Tibial nerve (tissue), 4 donors: Measurements from ENCODE around the gene BLOC1S1. TPM values are rescaled to one million over a fixed set of nuclear protein-coding genes. Genes with fewer than 3 reads are reported as not detected.
"Not testable (repeated sequence)": the region's sequence is repeated elsewhere in the genome, so short reads cannot be mapped to it uniquely, and the experiment has no call there.

Source experiments
- DNase-seq, 2 donors: peaks; one replicate each; pipeline ENCODE4 v3.0.0-alpha.2; 2019; ENCODE audit warnings: low spot score in 2 of 2
- H3K27ac ChIP-seq, 4 donors: fragments of 200-600 bp; sonication (generic) in 3 of 4; one replicate each; pipeline ENCODE4 v1.5.1; 2017 to 2019; ENCODE audit warnings: mild to moderate bottlenecking in 1 of 4
- H3K27me3 ChIP-seq, 2 donors: fragments of 200-600 bp; sonication (generic) in 1 of 2; one replicate each; pipeline versions ENCODE4 v1.5.1 to v1.6.0; 2017 to 2019
- H3K36me3 ChIP-seq, 3 donors: fragments of 200-600 bp; sonication (generic); one replicate each; pipeline ENCODE4 v1.5.1; 2018 to 2019
- H3K4me1 ChIP-seq, 4 donors: fragments of 200-600 bp; sonication (generic) in 3 of 4; one replicate each; pipeline ENCODE4 v1.5.1; 2017 to 2019
- H3K4me3 ChIP-seq, 4 donors: fragments of 200-600 bp; sonication (generic) in 3 of 4; one replicate each; pipeline ENCODE4 v1.5.1; 2017 to 2019; ENCODE audit warnings: mild to moderate bottlenecking in 1 of 4, moderate library complexity in 1 of 4
- H3K9me3 ChIP-seq, 4 donors: fragments of 200-600 bp; sonication (generic) in 3 of 4; one replicate each; pipeline ENCODE4 v1.5.1; 2017 to 2019
- EP300 ChIP-seq, 2 donors: sonication (generic); formaldehyde crosslinking; IDR thresholded peaks; one replicate each; pipeline ENCODE4 v1.6.1; 2017; ENCODE audit warnings: antibody characterized with exemption in 2 of 2, mild to moderate bottlenecking in 1 of 2
- POLR2A ChIP-seq, 2 donors: fragments of 450-650 bp; IDR thresholded peaks; one replicate each; pipeline ENCODE4 v1.6.1; 2017; ENCODE audit warnings: antibody characterized with exemption in 2 of 2, mild to moderate bottlenecking in 2 of 2, moderate library complexity in 2 of 2
- WGBS, 2 donors: methylation state at CpG; one replicate each; pipeline ENCODE4 v1.1.5; 2018; 5-methylcytosine and 5-hydroxymethylcytosine counted together
- total RNA-seq, 4 donors: library from RNA; depleted of rRNA; stranded (reverse); fragments of >200 nt; gene quantifications; one replicate each; pipeline ENCODE4 v1.1.0, GENCODE V29; 2016
- TF ChIP-seq, protein P1 (sequence below), 5 experiments: fragments of 200-600 bp in 3 of 5; fragments of 450-650 bp in 2 of 5; sonication (generic) in 3 of 5; IDR thresholded peaks; one replicate each; pipeline ENCODE4 v1.5.1; 2016 to 2019; ENCODE audit warnings: antibody characterized with exemption in 5 of 5, mild to moderate bottlenecking in 3 of 5, moderate library complexity in 2 of 5

Gene BLOC1S1
- total RNA-seq, 4 donors from 2014 or later = 212 to 322 (median 264) TPM

- TF ChIP-seq, protein P1, sequence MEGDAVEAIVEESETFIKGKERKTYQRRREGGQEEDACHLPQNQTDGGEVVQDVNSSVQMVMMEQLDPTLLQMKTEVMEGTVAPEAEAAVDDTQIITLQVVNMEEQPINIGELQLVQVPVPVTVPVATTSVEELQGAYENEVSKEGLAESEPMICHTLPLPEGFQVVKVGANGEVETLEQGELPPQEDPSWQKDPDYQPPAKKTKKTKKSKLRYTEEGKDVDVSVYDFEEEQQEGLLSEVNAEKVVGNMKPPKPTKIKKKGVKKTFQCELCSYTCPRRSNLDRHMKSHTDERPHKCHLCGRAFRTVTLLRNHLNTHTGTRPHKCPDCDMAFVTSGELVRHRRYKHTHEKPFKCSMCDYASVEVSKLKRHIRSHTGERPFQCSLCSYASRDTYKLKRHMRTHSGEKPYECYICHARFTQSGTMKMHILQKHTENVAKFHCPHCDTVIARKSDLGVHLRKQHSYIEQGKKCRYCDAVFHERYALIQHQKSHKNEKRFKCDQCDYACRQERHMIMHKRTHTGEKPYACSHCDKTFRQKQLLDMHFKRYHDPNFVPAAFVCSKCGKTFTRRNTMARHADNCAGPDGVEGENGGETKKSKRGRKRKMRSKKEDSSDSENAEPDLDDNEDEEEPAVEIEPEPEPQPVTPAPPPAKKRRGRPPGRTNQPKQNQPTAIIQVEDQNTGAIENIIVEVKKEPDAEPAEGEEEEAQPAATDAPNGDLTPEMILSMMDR (IDR thresholded peaks at IDR 0.05) = no peak
- TF ChIP-seq POLR2A (IDR thresholded peaks at IDR 0.05) = no peak
- TF ChIP-seq EP300 (IDR thresholded peaks at IDR 0.05) = no peak
- Histone ChIP-seq H3K27me3 (no peaks in the 10 kb centered on the region), H3K36me3 (peaks cover 0 to 36% (median 0%) of the 10 kb centered on the region in 3 donors), H3K4me3 (no peak overlapping the region), H3K27ac (peak overlapping the region in 1 of 4 donors; percentile 51), H3K4me1 (peaks cover 3 to 46% (median 23%) of the 10 kb centered on the region in 4 donors), H3K9me3 (no peaks in the 10 kb centered on the region)
- no peak for DNase-seq
These were observed 31.0 kb downstream of the BLOC1S1 start for GRCh38 chr12:55746913-55747231.

DNA sequence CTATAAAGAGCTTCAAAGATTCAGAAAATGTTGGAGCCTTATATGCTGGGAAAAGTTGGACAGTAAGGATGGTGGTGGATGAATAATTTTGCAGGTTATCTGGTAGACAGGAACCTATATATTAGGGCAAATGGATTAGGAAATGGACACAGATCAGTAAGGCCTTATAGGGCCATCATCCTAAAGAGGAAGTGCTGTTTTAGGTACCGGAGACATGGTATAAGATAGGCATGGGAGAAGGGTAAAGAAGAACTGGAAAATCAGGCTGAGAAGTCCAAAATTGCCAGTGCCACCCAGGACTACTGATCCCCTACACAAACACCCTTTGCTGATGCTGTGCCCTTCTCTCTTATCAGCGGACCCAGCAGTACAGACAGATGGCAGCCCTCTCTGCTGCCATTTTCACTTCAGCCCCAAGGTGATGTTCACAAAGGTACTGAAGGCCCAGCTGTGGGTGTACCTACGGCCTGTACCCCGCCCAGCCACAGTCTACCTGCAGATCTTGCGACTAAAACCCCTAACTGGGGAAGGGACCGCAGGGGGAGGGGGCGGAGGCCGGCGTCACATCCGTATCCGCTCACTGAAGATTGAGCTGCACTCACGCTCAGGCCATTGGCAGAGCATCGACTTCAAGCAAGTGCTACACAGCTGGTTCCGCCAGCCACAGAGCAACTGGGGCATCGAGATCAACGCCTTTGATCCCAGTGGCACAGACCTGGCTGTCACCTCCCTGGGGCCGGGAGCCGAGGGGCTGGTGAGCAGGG is 32.6 kb downstream of the BLOC1S1 start:
- TF ChIP-seq EP300 (IDR thresholded peaks at IDR 0.05) (no peak), POLR2A (IDR thresholded peaks at IDR 0.05) (no peak)
- TF ChIP-seq, protein P1 (IDR thresholded peaks at IDR 0.05) = no peak
- DNase-seq = no peak
- peaks cover 0 to 51% (median 2%) of the 10 kb centered on the region in 3 donors for H3K36me3 ChIP-seq
- no peaks in the 10 kb centered on the region for H3K9me3 ChIP-seq
- 89 to 90% methylated on average over 15 to 18 of the region's 18 CpGs for WGBS, 2 donors
- no peaks in the 10 kb centered on the region for H3K27me3 ChIP-seq
- H3K27ac ChIP-seq = no peak overlapping the region
- no peak overlapping the region for H3K4me3 ChIP-seq
- H3K4me1 ChIP-seq = peaks cover 3 to 37% (median 19%) of the 10 kb centered on the region in 4 donors

- 45 to 47% methylated on average over 2 of the region's 2 CpGs for WGBS, 2 donors
- no peak for DNase-seq
- Histone ChIP-seq H3K4me3 (no peak overlapping the region), H3K36me3 (peaks cover 2 to 89% (median 13%) of the 10 kb centered on the region in 3 donors), H3K4me1 (no peaks in the 10 kb centered on the region), H3K9me3 (no peaks in the 10 kb centered on the region), H3K27ac (no peak overlapping the region), H3K27me3 (no peaks in the 10 kb centered on the region)
- no peak for TF ChIP-seq POLR2A (IDR thresholded peaks at IDR 0.05)
- no peak for TF ChIP-seq EP300 (IDR thresholded peaks at IDR 0.05)
- TF ChIP-seq, protein P1 (IDR thresholded peaks at IDR 0.05) = no peak
These were observed 39.4 kb downstream of the BLOC1S1 start for GRCh38 chr12:55755246-55755645.

- no peak overlapping the region for H3K4me3 ChIP-seq
- WGBS, 2 donors = 55 to 58% methylated on average over 2 of the region's 2 CpGs
- H3K27me3 ChIP-seq = no peaks in the 10 kb centered on the region
- H3K27ac ChIP-seq = no peak overlapping the region
- TF ChIP-seq POLR2A (IDR thresholded peaks at IDR 0.05) = no peak
- TF ChIP-seq EP300 (IDR thresholded peaks at IDR 0.05) = no peak
- TF ChIP-seq, protein P1 (IDR thresholded peaks at IDR 0.05) = no peak
- H3K4me1 ChIP-seq = no peaks in the 10 kb centered on the region
- no peak for DNase-seq
- H3K9me3 ChIP-seq = no peaks in the 10 kb centered on the region
- H3K36me3 ChIP-seq = peaks cover under 1 to 86% (median 13%) of the 10 kb centered on the region in 3 donors
These were observed 41.9 kb downstream of the BLOC1S1 start for GRCh38 chr12:55757701-55758100.

DNA sequence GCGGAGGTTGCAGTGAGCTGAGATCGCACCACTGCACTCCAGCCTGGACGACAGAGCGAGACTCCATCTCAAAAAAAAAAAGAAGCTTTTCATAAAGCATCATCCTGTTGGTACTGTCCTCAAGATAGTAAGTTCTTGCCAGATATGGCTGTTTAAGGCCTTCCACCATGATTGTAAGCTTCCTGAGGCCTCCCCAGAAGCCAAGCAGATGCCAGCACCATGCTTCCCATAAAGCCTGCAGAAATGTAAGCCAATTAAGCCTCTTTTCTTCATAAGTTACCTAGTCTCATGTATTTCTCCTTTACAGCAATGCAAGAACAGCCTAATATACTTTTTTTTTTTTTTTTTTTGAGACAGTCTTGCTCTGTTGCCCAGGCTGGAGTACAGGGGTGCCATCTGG is 42.7 kb downstream of the BLOC1S1 start:
- H3K27me3 ChIP-seq, H3K27ac ChIP-seq, H3K4me3 ChIP-seq, H3K9me3 ChIP-seq, DNase-seq, H3K4me1 ChIP-seq: not testable (repeated sequence)
- peaks cover 0 to 87% (median 13%) of the 10 kb centered on the region in 3 donors for H3K36me3 ChIP-seq
- WGBS, 2 donors = 96 to 98% methylated on average over 4 of the region's 4 CpGs
